ENCODE data around the gene SRC.

GRCh38 chr20:37356387-37356786, 10.4 kb downstream of the SRC start:
- TF ChIP-seq, protein P1, sequence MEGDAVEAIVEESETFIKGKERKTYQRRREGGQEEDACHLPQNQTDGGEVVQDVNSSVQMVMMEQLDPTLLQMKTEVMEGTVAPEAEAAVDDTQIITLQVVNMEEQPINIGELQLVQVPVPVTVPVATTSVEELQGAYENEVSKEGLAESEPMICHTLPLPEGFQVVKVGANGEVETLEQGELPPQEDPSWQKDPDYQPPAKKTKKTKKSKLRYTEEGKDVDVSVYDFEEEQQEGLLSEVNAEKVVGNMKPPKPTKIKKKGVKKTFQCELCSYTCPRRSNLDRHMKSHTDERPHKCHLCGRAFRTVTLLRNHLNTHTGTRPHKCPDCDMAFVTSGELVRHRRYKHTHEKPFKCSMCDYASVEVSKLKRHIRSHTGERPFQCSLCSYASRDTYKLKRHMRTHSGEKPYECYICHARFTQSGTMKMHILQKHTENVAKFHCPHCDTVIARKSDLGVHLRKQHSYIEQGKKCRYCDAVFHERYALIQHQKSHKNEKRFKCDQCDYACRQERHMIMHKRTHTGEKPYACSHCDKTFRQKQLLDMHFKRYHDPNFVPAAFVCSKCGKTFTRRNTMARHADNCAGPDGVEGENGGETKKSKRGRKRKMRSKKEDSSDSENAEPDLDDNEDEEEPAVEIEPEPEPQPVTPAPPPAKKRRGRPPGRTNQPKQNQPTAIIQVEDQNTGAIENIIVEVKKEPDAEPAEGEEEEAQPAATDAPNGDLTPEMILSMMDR (IDR thresholded peaks at IDR 0.05): no peak
- no peak for TF ChIP-seq POLR2A (IDR thresholded peaks at IDR 0.05)

Data from body of pancreas (tissue), 4 donors.